DMS153 (cell line): ENCODE results near the gene SRL.
"Not testable (repeated sequence)": the region's sequence is repeated elsewhere in the genome, so short reads cannot be mapped to it uniquely, and the experiment has no call there.

ENCODE experiments used
- DNase-seq: peaks from one replicate; lab custom pipeline; 2025; lab: John Stamatoyannopoulos, UW

SRL gene

GRCh38 chr16:4160658-4161430, 81.0 kb downstream of the SRL start:
- DNase-seq: no peak

- DNase-seq: no peak
Measured at GRCh38 chr16:4159726-4160125, 82.2 kb downstream of the SRL start.

- no peak for DNase-seq
Measured at GRCh38 chr16:4158143-4159093, 83.5 kb downstream of the SRL start.

- no peak for DNase-seq
Measured at GRCh38 chr16:4157376-4157825, 84.5 kb downstream of the SRL start.

GRCh38 chr16:4156503-4156902, 85.4 kb downstream of the SRL start:
- DNase-seq: not testable (repeated sequence)

- not testable (repeated sequence) for DNase-seq
Measured at GRCh38 chr16:4153364-4153763, 88.5 kb downstream of the SRL start.

GRCh38 chr16:4152267-4152666, 89.6 kb downstream of the SRL start:
- DNase-seq: no peak

- DNase-seq: no peak
Measured at GRCh38 chr16:4147236-4147635, 94.6 kb downstream of the SRL start.

- no peak for DNase-seq
Measured at GRCh38 chr16:4142268-4142667, 99.6 kb downstream of the SRL start.

GRCh38 chr16:4141604-4142003, 100.3 kb downstream of the SRL start:
- DNase-seq: no peak

- no peak for DNase-seq
Measured at GRCh38 chr16:4140652-4141051, 101.2 kb downstream of the SRL start.

- DNase-seq: no peak
Measured at GRCh38 chr16:4139968-4140367, 101.9 kb downstream of the SRL start.
